GM13977 (cell line): Measurements from ENCODE around the gene AKAP1.
A peak's percentile ranks its signal among the peaks of the same experiment; 100 is the strongest.

Experiments
- DNase-seq: peaks from one replicate; pipeline ENCODE4 v3.0.0; 2012; ENCODE audit warnings: low spot score
- in situ Hi-C: fragments of 300-500 bp; cut with MboI; formaldehyde crosslinking; loops from one replicate; pipeline ENCODE4 v1.12.0; 2022; ENCODE audit warnings: low sequenced_read_pairs, low pct_unique_long_range_greater_than_20kb, mixed read lengths, inconsistent platforms; ENCODE audit not compliant: unreplicated experiment
- TF ChIP-seq, protein P1 (sequence below): IDR thresholded peaks from 2 replicates; pipeline ENCODE4 v1.5.1; 2012; ENCODE audit warnings: mild to moderate bottlenecking, control low read depth; ENCODE audit not compliant: insufficient read depth; ENCODE audit errors: extremely low read depth, missing control alignments

Gene AKAP1

DNA sequence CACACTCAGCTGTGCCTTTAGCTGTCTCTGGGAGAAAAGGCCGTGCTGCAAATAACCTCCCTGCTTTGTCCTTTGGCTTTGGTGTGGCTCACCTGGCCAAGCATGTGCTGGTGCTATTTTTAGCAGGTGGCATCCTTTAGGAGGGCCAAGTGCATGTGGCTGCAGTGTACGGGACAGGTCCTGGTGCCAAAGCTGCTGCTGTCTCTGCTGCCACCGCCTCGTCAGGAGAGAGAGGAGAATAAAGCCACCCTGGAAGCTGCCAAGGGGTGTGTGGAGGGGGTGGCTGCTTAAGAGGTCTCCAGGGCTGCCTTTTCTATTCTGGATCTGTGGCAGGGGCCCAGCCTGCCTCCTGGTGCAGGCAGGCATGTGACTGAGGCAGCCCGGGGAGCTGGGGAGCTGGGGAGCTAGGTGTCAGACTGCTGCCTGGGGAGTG lies 6.2 kb downstream of the AKAP1 start:
- TF ChIP-seq, protein P1, sequence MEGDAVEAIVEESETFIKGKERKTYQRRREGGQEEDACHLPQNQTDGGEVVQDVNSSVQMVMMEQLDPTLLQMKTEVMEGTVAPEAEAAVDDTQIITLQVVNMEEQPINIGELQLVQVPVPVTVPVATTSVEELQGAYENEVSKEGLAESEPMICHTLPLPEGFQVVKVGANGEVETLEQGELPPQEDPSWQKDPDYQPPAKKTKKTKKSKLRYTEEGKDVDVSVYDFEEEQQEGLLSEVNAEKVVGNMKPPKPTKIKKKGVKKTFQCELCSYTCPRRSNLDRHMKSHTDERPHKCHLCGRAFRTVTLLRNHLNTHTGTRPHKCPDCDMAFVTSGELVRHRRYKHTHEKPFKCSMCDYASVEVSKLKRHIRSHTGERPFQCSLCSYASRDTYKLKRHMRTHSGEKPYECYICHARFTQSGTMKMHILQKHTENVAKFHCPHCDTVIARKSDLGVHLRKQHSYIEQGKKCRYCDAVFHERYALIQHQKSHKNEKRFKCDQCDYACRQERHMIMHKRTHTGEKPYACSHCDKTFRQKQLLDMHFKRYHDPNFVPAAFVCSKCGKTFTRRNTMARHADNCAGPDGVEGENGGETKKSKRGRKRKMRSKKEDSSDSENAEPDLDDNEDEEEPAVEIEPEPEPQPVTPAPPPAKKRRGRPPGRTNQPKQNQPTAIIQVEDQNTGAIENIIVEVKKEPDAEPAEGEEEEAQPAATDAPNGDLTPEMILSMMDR = no peak
- in situ Hi-C loops = no loop called here
- no peak for DNase-seq

DNA sequence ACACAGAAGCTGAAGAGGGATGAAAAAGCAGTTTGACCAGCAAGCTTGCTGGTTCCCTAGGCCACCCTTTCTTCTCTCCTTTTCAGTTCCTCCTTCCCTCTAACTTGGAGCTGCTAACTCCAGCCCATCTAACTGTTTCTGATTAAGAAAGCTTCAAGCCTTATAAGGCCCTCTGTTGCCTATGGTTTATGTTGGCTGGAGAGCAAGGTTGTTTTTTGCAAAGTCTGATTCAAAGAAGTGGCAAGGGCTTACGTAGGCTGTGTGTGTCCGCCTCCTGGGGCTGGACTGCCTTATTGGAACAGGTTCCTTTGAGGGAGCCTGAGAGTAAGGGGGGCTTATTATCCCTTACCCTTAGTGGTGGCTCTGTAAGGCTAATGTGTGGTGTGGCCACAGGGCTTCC lies 7.1 kb downstream of the AKAP1 start:
- TF ChIP-seq, protein P1 = no peak
- DNase-seq = peak; percentile 29
- in situ Hi-C loops = no loop called here

DNA sequence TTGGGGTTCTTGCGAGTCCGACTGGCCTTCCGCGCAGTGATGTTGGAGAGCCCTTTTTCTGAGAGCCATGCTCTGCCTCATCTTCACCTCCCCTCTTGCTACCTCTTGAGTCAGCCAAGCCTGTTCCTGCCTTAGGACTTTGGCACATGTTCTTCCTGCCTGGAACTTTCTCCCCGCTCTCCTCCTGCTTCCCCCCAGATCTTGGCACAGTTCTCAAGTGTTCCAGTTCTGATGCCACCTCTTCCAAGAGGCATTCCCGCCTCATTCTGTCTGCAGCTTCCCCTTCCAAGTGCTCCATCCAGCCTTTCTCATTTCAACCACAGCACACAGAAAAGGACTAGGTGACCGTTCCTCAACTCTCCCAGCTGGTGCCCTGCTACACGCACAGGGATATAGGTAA lies 7.7 kb downstream of the AKAP1 start:
- no peak for DNase-seq
- in situ Hi-C loops = no loop called here
- TF ChIP-seq, protein P1 = no peak

DNA sequence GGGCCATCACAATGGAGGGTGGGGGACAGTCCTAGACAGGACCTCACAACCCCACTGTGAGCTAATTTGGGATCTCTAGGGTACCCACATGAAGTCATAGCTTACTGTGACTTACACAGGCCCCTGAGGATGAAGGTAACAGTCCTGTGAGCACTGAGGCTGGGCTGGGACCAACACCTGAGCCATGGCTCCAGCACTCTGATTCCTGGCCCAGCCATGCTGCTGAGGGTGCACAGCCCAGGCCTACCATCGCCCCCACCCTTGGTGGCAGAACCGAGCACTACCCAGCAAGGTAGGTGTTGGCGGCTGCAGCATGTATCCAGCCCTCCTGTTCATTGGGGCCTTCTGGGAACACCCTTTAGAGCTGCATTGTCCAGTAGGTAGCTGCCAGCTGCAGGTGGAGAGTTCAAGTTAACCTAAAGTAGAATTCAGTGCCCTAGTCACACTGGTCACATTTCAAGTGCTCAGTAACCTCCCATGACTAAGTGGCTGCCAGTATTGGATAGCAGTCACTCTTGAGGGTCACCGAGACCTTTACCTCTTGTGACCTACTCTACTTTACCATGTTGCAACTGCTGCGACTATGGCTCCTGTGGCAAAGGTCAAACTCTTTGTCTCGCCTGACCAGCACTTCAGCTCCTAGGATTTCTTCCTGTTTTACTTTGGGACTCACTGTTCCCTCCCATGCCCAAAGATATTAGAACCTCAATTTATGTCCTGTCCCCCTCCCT lies 11.6 kb downstream of the AKAP1 start:
- in situ Hi-C loops = no loop called here
- DNase-seq = no peak

DNA sequence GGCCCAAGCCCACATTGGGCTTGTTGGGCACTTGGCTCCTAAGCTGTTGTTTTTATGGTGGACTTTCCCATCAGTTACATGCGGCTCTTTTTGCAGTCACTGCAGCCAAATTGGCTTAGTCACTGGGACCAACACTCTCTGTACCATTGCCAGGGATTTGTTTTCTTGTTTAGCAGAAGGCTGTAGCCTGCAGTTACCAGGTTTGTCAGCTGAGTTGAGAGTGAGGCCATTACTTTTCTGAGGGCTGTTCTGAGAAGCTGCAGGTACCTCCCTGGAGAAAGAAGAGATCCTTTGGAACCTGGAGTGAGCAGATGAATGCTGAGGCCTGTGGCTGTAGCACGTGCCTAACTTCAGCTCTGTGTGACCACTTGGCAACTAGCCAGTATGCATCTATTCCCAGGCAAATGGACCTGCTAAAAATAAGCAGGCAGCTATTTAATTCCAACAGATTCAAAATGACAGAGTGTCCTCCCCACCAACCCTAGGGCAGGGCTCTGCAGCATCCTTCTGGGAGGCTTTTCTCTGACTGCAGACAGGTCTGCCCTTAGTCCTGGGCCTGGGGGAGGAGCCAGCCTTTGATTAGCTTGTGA lies 12.9 kb downstream of the AKAP1 start:
- in situ Hi-C loops = no loop called here
- no peak for DNase-seq

More for the DNA sequence above, 11.6 kb downstream of the AKAP1 start:
- TF ChIP-seq, protein P1 = no peak

DNA sequence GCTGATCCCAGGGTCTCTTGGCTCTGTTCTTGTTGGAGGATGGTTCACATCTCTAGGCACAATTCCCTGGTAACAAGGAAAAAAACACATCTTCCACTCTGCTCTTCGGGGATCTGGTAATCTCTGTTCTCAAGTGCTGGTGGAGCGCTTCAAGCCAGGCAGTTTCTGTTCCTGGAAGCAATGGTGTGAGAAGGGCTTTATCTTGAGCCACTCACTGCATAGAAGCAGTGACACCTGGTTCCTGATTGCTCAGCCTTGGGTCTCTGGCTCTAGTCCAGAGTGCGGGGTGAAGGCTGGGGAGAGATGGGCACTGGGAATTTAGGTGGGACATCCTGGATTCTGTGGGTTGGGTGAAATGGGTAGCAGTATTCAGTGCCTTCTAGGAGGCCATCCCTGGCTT lies 14.1 kb downstream of the AKAP1 start:
- TF ChIP-seq, protein P1 = no peak
- in situ Hi-C loops = no loop called here
- peak; percentile 53 for DNase-seq

More for the DNA sequence above, 12.9 kb downstream of the AKAP1 start:
- TF ChIP-seq, protein P1 = no peak
